MM.1S (cell line): Measurements from ENCODE around the gene MYL4.
"Not testable (repeated sequence)": the region's sequence is repeated elsewhere in the genome, so short reads cannot be mapped to it uniquely, and the experiment has no call there.

Source experiments
- DNase-seq: peaks from one replicate; pipeline ENCODE4 v3.0.0-alpha.2; 2015
- H2AFZ ChIP-seq: fragments of 300-600 bp; sonication (generic); 2 replicates; pipeline ENCODE4 v1.6.0; 2016; ENCODE audit warnings: antibody characterized with exemption, low read length
- H3F3A ChIP-seq: fragments of 300-600 bp; sonication (generic); 2 replicates; pipeline ENCODE4 v1.6.1; 2016; ENCODE audit warnings: mild to moderate bottlenecking, antibody characterized with exemption, low read length, moderate library complexity, mixed read lengths; ENCODE audit not compliant: insufficient read depth
- H3K27ac ChIP-seq: fragments of 300-600 bp; sonication (generic); 2 replicates; pipeline ENCODE4 v1.5.1; 2016; ENCODE audit warnings: mild to moderate bottlenecking, low read length
- H3K27me3 ChIP-seq: fragments of 300-600 bp; sonication (generic); replicated peaks from 2 replicates; pipeline ENCODE4 v1.6.0; 2016; ENCODE audit warnings: low read length; ENCODE audit not compliant: insufficient read depth
- H3K36me3 ChIP-seq: fragments of 300-600 bp; sonication (generic); replicated peaks from 2 replicates; pipeline ENCODE4 v1.6.1; 2016; ENCODE audit warnings: mild to moderate bottlenecking, low read length, mixed read lengths; ENCODE audit not compliant: insufficient read depth
- H3K4me1 ChIP-seq: fragments of 300-600 bp; sonication (generic); 2 replicates; pipeline ENCODE4 v1.6.1; 2016; ENCODE audit warnings: low read length, mixed read lengths
- H3K4me2 ChIP-seq: fragments of 300-600 bp; sonication (generic); 2 replicates; pipeline ENCODE4 v1.6.0; 2016; ENCODE audit warnings: low read depth, low read length
- H3K4me3 ChIP-seq: fragments of 300-600 bp; sonication (generic); 2 replicates; pipeline ENCODE4 v1.5.1; 2016; ENCODE audit warnings: low read length, mixed read lengths
- H3K79me2 ChIP-seq: fragments of 300-600 bp; sonication (generic); 2 replicates; pipeline ENCODE4 v1.6.1; 2016; ENCODE audit warnings: mixed run types, low read length, mixed read lengths
- H3K9ac ChIP-seq: fragments of 300-600 bp; sonication (generic); 2 replicates; pipeline ENCODE4 v1.6.1; 2016; ENCODE audit warnings: low read length, mixed read lengths
- H3K9me2 ChIP-seq: fragments of 300-600 bp; sonication (generic); replicated peaks from 2 replicates; pipeline ENCODE4 v1.6.1; 2016; ENCODE audit warnings: mild to moderate bottlenecking, low read length, mixed read lengths; ENCODE audit not compliant: insufficient read depth
- H3K9me3 ChIP-seq: fragments of 300-600 bp; sonication (generic); replicated peaks from 2 replicates; pipeline ENCODE4 v1.6.1; 2016; ENCODE audit warnings: mild to moderate bottlenecking, low read length, mixed read lengths; ENCODE audit not compliant: insufficient read depth
- H4K20me1 ChIP-seq: fragments of 300-600 bp; sonication (generic); 2 replicates; pipeline ENCODE4 v1.6.1; 2016; ENCODE audit warnings: mild to moderate bottlenecking, low read length, moderate library complexity, mixed read lengths; ENCODE audit not compliant: insufficient read depth
- CTCF ChIP-seq: fragments of 300-600 bp; sonication (generic); IDR thresholded peaks from 2 replicates; pipeline ENCODE4 v1.5.1; 2016; ENCODE audit warnings: antibody characterized with exemption, low read length, mixed read lengths
- EZH2 ChIP-seq: fragments of 300-600 bp; sonication (generic); optimal IDR thresholded peaks from 2 replicates; pipeline ENCODE3; 2017; ENCODE audit warnings: low read depth, mild to moderate bottlenecking, antibody characterized with exemption, low read length, mixed read lengths
- EZH2phosphoT487 ChIP-seq: fragments of 300-600 bp; sonication (generic); IDR thresholded peaks from 2 replicates; pipeline ENCODE4 v1.6.1; 2018; ENCODE audit warnings: antibody characterized with exemption, low read length

MYL4 gene

GRCh38 chr17:47213540-47213939 is 4.4 kb downstream of the MYL4 start:
- H3K9me2 ChIP-seq: no peaks in the 10 kb centered on the region
- no peaks in the 10 kb centered on the region for H3F3A ChIP-seq
- no peaks in the 10 kb centered on the region for H3K36me3 ChIP-seq
- H4K20me1 ChIP-seq: no peaks in the 10 kb centered on the region
- no peaks in the 10 kb centered on the region for H3K79me2 ChIP-seq
- no peak for TF ChIP-seq CTCF
- TF ChIP-seq EZH2phosphoT487: no peak
- TF ChIP-seq EZH2: no peak
- no peak for DNase-seq
- H3K4me1 ChIP-seq: peaks cover 12% of the 10 kb centered on the region
- H3K27me3 ChIP-seq: no peaks in the 10 kb centered on the region
- no peak overlapping the region for H2AFZ ChIP-seq
- H3K9ac ChIP-seq: no peak overlapping the region
- H3K4me2 ChIP-seq: no peak overlapping the region
- H3K27ac ChIP-seq: no peak overlapping the region
- no peaks in the 10 kb centered on the region for H3K9me3 ChIP-seq
- H3K4me3 ChIP-seq: no peak overlapping the region

- no peak overlapping the region for H3K9ac ChIP-seq
- TF ChIP-seq EZH2 (no peak), EZH2phosphoT487 (no peak), CTCF (no peak)
- no peak for DNase-seq
- no peaks in the 10 kb centered on the region for H3K36me3 ChIP-seq
- no peaks in the 10 kb centered on the region for H3K27me3 ChIP-seq
- H3K27ac ChIP-seq: no peak overlapping the region
- H3K4me3 ChIP-seq: no peak overlapping the region
- H3K4me1 ChIP-seq: peaks cover 12% of the 10 kb centered on the region
- no peaks in the 10 kb centered on the region for H3K79me2 ChIP-seq
- H3K9me2 ChIP-seq: no peaks in the 10 kb centered on the region
- H4K20me1 ChIP-seq: no peaks in the 10 kb centered on the region
- no peak overlapping the region for H3K4me2 ChIP-seq
- no peaks in the 10 kb centered on the region for H3F3A ChIP-seq
- no peak overlapping the region for H2AFZ ChIP-seq
- H3K9me3 ChIP-seq: no peaks in the 10 kb centered on the region
Measured at GRCh38 chr17:47214931-47215330, 5.8 kb downstream of the MYL4 start.

- H3K27me3 ChIP-seq, H3K9ac ChIP-seq, DNase-seq, H4K20me1 ChIP-seq, H3K4me3 ChIP-seq, H3K9me2 ChIP-seq, H2AFZ ChIP-seq, H3K36me3 ChIP-seq, H3K4me2 ChIP-seq, H3K9me3 ChIP-seq, H3F3A ChIP-seq, H3K27ac ChIP-seq, H3K79me2 ChIP-seq: not testable (repeated sequence)
- H3K4me1 ChIP-seq: peaks cover 12% of the 10 kb centered on the region
Measured at GRCh38 chr17:47216821-47217220, 7.7 kb downstream of the MYL4 start.

- not testable (repeated sequence) for H3K79me2 ChIP-seq, H3K4me2 ChIP-seq, DNase-seq, H2AFZ ChIP-seq, H4K20me1 ChIP-seq, H3K9ac ChIP-seq, H3K36me3 ChIP-seq, H3K27me3 ChIP-seq, H3K9me3 ChIP-seq, H3F3A ChIP-seq, H3K27ac ChIP-seq, H3K9me2 ChIP-seq, H3K4me3 ChIP-seq
- H3K4me1 ChIP-seq: peaks cover 10% of the 10 kb centered on the region
Measured at GRCh38 chr17:47217279-47217678, 8.1 kb downstream of the MYL4 start.
